GM18526 (cell line): Measurements from ENCODE around the gene PRTN3.
A peak's percentile ranks its signal among the peaks of the same experiment; 100 is the strongest.

ENCODE experiments used
- POLR2A ChIP-seq: IDR thresholded peaks from 3 replicates; pipeline ENCODE4 v1.6.1; 2011; ENCODE audit not compliant: insufficient read length; ENCODE audit errors: extremely low read depth

PRTN3 gene

GRCh38 chr19:810883-811489 lies 29.8 kb upstream of the PRTN3 start:
- no peak for TF ChIP-seq POLR2A

- no peak for TF ChIP-seq POLR2A
These were observed 29.2 kb upstream of the PRTN3 start for GRCh38 chr19:811506-812048.

DNA sequence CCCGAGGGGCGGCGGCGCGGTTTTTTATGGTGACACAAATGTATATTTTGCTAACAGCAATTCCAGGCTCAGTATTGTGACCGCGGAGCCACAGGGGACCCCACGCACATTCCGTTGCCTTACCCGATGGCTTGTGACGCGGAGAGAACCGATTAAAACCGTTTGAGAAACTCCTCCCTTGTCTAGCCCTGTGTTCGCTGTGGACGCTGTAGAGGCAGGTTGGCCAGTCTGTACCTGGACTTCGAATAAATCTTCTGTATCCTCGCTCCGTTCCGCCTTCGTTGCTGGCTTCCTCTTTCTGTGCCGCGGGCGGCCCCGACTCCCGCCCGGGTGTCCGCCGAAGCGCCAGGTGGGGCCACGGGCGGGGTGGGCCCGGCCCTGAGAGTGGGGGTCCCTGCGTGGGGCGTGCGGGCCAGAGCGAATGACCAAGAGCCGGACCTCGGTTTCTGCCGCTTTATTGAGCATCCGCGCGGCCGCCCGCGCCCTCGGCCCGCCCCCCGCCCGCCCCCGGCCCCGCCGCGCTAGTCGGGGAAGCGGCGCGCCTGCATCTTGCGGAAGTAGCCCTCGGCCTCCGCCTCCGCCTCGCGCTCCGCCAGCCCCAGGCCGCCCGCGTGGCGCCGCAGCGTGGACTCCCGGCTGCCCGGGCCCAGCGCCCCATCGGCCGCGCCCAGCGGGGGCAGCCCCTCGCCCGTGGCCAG lies 28.6 kb upstream of the PRTN3 start:
- no peak for TF ChIP-seq POLR2A

- TF ChIP-seq POLR2A, result peak; percentile 16
These were observed 28.0 kb upstream of the PRTN3 start for GRCh38 chr19:812747-813218.

DNA sequence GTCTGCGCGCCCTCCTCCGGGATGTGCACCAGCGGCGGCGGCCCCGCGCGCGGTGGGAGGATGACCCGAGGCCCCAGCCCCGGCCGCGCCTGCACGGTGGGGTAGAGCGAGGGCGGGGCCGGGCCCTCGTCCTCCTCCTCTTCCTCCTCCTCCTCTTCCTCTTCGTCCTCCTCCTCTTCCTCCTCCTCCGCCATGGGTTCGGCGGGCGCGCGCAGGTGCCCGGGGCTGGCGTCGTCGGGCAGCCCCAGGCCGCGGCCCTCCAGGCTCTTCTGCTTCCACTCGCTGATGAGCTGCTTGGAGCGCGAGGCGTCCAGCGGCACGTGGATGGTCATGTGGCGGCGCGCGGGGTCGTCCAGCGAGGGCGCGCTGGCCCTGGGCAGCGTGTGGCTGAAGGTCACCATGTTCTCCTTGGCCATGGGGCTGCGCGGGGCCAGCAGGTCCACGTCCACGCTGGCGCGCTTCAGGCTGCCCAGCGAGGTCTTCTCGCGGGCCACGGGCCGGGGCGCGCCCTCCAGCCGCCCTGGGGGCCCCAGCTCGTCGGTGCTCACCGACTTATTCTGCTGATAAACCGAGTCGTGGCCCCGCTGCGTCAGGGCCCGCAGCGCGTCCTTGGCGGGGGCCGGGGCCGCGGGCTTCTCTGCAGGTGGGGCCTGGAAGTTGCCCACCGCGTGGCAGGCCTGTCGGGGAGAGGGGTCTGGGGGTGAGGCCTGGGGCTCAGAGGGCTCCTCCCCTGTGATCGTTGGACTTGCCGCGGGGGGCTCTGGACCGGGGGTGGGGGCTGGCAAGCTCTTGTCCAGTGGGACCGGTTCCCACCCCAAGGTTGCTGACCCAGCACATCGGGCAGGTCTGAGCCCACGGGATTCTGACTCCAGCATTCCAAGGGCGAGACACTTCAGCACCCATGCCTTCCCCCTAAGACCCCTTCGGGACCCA lies 27.3 kb upstream of the PRTN3 start:
- TF ChIP-seq POLR2A, result peak; percentile 9

- TF ChIP-seq POLR2A, result peak; percentile 15
These were observed 26.4 kb upstream of the PRTN3 start for GRCh38 chr19:814152-815078.

DNA sequence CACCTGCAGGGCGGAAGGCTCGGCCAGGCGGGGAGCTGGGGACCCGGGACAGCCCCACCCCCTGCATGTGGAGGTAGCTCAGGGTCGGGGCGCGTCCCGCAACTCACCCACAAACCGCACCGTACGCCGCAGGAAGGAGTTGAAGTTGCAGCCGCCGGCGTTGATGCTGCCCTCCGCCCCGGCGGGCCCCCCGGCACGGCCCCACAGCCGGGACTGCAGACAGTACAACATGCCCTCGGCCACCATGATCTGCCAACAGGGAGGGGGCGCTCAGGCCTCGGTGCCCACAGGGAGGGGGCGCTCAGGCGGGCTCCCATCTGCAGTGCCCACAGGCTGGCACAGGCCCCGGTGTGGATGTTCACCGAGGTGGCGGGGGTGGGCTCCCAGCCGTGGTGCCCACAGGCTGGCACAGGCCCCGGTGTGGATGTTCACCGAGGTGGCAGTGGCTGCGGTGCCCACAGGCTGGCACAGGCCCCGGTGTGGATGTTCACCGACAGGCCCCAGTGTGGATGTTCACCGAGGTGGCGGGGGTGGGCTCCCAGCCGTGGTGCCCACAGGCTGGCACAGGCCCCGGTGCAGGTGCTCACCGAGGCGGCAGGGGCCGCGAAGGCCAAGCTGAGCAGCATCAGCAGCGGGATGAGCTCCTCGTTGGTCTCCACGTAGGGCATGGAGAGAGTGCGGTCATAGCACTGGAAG lies 25.6 kb upstream of the PRTN3 start:
- TF ChIP-seq POLR2A, result peak; percentile 7

DNA sequence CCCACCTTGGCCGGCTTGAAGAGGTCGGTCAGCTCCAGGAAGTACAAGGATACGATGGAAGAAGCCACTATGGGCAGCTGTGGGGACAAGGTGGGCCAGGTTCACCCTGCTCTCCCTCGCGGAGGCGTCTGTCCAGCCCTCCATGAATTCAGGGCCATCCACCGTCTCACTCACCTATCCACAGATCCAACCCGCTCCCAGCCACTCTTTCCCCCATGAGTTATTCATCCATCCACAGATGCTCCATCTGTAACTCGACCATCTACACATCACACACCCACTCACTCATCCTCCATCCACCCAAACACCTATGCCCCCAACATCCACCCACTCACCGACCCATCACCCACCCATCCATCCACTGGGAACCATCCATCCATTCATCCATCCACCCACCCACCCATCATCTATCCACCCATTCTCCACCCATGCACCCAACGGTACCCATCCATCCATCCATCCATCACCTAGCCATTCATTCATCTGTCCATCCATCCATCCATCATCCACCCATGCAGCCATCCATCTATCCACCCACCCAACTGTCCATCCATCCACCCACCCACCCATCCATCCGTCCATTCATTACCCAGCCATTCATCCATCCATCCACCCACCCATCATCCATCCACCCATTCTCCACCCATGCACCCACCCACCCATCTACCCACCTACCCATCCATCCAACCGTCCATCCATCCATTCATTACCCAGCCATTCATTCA lies 24.9 kb upstream of the PRTN3 start:
- TF ChIP-seq POLR2A, result no peak

DNA sequence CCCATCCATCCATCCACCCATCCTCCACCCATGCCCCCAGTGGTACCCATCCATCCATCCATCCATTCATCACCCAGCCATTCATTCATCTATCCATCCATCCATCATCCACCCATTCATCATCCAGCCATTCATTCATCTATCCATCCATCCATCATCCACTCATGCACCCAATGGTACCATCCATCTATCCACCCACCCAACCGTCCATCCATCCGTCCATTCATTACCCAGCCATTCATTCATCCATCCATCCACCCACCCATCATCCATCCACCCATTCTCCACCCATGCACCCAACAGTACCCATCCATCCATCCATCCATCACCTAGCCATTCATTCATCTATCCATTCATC lies 24.3 kb upstream of the PRTN3 start:
- no peak for TF ChIP-seq POLR2A

DNA sequence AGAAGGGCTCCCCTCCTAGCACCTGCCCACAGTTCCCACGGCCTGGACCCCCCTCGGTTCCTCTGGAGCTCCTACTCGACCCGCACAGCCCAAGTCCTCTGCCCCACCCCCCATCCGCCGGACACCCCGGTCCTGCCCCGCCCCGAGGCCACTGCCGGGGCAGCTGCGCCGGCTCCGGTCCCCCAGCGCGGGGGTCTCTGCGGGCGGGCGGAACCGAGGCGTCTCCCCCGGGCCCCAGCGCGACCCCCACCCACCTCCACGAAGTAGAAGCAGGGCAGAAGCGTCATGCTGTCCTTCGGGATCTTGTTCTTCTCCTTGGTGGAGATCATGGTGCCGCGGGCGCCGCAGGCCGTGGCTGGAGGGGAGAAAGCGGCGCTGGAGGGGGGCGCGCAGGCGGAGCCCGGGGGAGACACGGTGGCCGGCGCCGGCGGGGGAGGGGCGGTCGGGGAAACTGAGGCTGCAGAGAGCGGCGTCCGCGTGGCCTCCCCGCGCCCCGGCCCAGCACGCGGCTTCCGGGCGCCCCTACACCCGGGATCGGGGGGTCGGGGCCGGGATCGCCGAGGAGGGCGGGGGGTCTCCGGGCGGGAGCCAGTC lies 19.5 kb upstream of the PRTN3 start:
- no peak for TF ChIP-seq POLR2A

- no peak for TF ChIP-seq POLR2A
These were observed 18.8 kb upstream of the PRTN3 start, which contains the start of gene PLPPR3 for GRCh38 chr19:821825-822503. TSS of gene PLPPR3 (minus strand) at chr19:821955. CDS start at chr19:821559, 396 bp downstream.

DNA sequence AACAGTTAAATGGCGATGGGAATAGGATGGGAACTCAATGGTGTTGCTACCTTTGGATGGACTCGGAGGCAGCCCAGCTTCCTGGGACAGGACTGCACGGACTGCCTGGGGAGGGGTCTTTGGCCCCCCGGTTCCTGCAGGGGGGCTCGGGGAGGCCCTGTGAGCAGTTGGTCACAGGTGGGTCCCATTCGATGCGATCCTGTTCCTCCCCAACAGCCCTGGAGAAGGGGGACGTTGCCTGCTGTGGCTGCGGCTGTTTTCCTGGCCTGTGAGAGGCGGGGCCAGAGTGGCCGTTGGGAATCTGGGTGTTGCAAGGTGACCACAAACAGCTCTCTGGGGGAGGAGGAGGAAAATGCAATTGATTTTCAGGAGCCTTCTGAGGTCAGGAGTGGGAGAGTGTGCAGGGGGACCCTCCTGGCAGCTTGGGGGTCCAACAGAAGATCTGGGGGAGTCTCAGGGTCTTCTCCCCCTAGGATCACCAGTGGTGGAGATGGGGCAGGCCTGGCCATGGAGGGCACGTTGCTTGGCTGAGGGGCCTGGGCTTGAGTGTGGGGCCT lies 17.2 kb upstream of the PRTN3 start:
- no peak for TF ChIP-seq POLR2A
